Retinal pigment epithelial cell (primary cell): ENCODE results near the gene FAM20B.
"Not testable (repeated sequence)": the region's sequence is repeated elsewhere in the genome, so short reads cannot be mapped to it uniquely, and the experiment has no call there.

Experiments used
- DNase-seq: peaks from one replicate; pipeline ENCODE4 v3.0.0-alpha.2; 2010; ENCODE audit warnings: low read depth
- H3K4me3 ChIP-seq: 2 replicates; pipeline ENCODE4 v1.5.1; 2011; ENCODE audit warnings: mild to moderate bottlenecking, low read length, control low read depth, moderate library complexity
- CTCF ChIP-seq: conservative IDR thresholded peaks from 2 replicates; pipeline ENCODE4 v1.5.1; 2011; ENCODE audit warnings: low read depth, low read length, control low read depth, inconsistent platforms

Gene FAM20B

GRCh38 chr1:179031284-179031683 is 5.6 kb downstream of the FAM20B start:
- no peak overlapping the region for H3K4me3 ChIP-seq
- no peak for TF ChIP-seq CTCF
- DNase-seq = no peak

- no peak for TF ChIP-seq CTCF
- no peak overlapping the region for H3K4me3 ChIP-seq
- no peak for DNase-seq
These were observed 6.3 kb downstream of the FAM20B start for GRCh38 chr1:179031855-179032513.

- DNase-seq = no peak
- H3K4me3 ChIP-seq = no peak overlapping the region
- TF ChIP-seq CTCF = no peak
These were observed 9.0 kb downstream of the FAM20B start for GRCh38 chr1:179034720-179035119.

GRCh38 chr1:179036844-179037465 is 11.3 kb downstream of the FAM20B start:
- DNase-seq = no peak

GRCh38 chr1:179038528-179039281 is 13.0 kb downstream of the FAM20B start:
- H3K4me3 ChIP-seq = no peak overlapping the region
- TF ChIP-seq CTCF = no peak
- DNase-seq = no peak

More at GRCh38 chr1:179036844-179037465, 11.3 kb downstream of the FAM20B start:
- H3K4me3 ChIP-seq = no peak overlapping the region
- TF ChIP-seq CTCF = no peak

- DNase-seq, H3K4me3 ChIP-seq: not testable (repeated sequence)
These were observed 13.9 kb downstream of the FAM20B start for GRCh38 chr1:179039502-179040174.

- not testable (repeated sequence) for H3K4me3 ChIP-seq, DNase-seq
These were observed 14.5 kb downstream of the FAM20B start for GRCh38 chr1:179040175-179040551.

- DNase-seq = no peak
- H3K4me3 ChIP-seq = no peak overlapping the region
- no peak for TF ChIP-seq CTCF
These were observed 16.4 kb downstream of the FAM20B start for GRCh38 chr1:179042087-179042486.
